HL-60 (cell line): ENCODE results near the gene YLPM1.

Experiments
- DNase-seq, 2 experiments: peaks; one replicate each; pipeline ENCODE4 v3.0.0-alpha.2; 2010 to 2020; ENCODE audit warnings: low read depth in 1 of 2, low spot score in 1 of 2
- H3K27ac ChIP-seq: fragments of 250-450 bp; sonication (Bioruptor Pico); replicated peaks from 2 replicates; pipeline ENCODE4 v1.5.1; 2020; ENCODE audit warnings: mild to moderate bottlenecking, moderate library complexity
- H3K27me3 ChIP-seq: fragments of 250-450 bp; sonication (Bioruptor Pico); 2 replicates; pipeline ENCODE4 v1.5.1; 2021; ENCODE audit warnings: mild to moderate bottlenecking, moderate library complexity; ENCODE audit not compliant: insufficient read depth, poor library complexity, severe bottlenecking
- H3K4me3 ChIP-seq: replicated peaks from 2 replicates; pipeline ENCODE4 v1.5.1; 2011; ENCODE audit warnings: mild to moderate bottlenecking, control low read depth, low read length; ENCODE audit not compliant: insufficient read depth
- CTCF ChIP-seq: IDR thresholded peaks from one replicate; pipeline ENCODE4 v1.5.1; 2011; ENCODE audit warnings: low read length, control low read depth, inconsistent platforms; ENCODE audit not compliant: insufficient read depth
- GABPA ChIP-seq: IDR thresholded peaks from 2 replicates; pipeline ENCODE4 v1.6.1; 2012; ENCODE audit warnings: low read depth
- POLR2AphosphoS5 ChIP-seq: IDR thresholded peaks from 2 replicates; pipeline ENCODE4 v1.6.1; 2012; ENCODE audit warnings: low read depth
- REST ChIP-seq: IDR thresholded peaks from 2 replicates; pipeline ENCODE4 v1.6.1; 2012; ENCODE audit warnings: low read depth; ENCODE audit not compliant: insufficient replicate concordance
- SPI1 ChIP-seq: IDR thresholded peaks from 2 replicates; pipeline ENCODE4 v1.6.1; 2012; ENCODE audit warnings: low read depth, mild to moderate bottlenecking, borderline replicate concordance

YLPM1 gene

GRCh38 chr14:74867673-74868072, 104.6 kb downstream of the YLPM1 start:
- peak in 1 of 2 experiments; percentile 12 for DNase-seq
- H3K27ac ChIP-seq, result no peak overlapping the region
- no peak overlapping the region for H3K4me3 ChIP-seq
- no peaks in the 10 kb centered on the region for H3K27me3 ChIP-seq
- no peak for TF ChIP-seq CTCF
- no peak for TF ChIP-seq POLR2AphosphoS5
- no peak for TF ChIP-seq REST
- no peak for TF ChIP-seq SPI1
- TF ChIP-seq GABPA, result no peak

GRCh38 chr14:74868739-74869138, 105.6 kb downstream of the YLPM1 start:
- no peaks in the 10 kb centered on the region for H3K27me3 ChIP-seq
- TF ChIP-seq POLR2AphosphoS5 (no peak), SPI1 (no peak), REST (no peak), CTCF (no peak), GABPA (no peak)

GRCh38 chr14:74871819-74872218, 108.7 kb downstream of the YLPM1 start:
- no peak for DNase-seq
- H3K4me3 ChIP-seq, result no peak overlapping the region
- TF ChIP-seq SPI1 (no peak), REST (no peak), CTCF (no peak), GABPA (no peak), POLR2AphosphoS5 (no peak)
- no peaks in the 10 kb centered on the region for H3K27me3 ChIP-seq
- no peak overlapping the region for H3K27ac ChIP-seq

More at GRCh38 chr14:74868739-74869138, 105.6 kb downstream of the YLPM1 start:
- Histone ChIP-seq H3K4me3 (no peak overlapping the region), H3K27ac (no peak overlapping the region)
- no peak for DNase-seq
